Ishikawa (cell line): ENCODE data around the gene ZZZ3.

Experiments
- CEBPB ChIP-seq: IDR thresholded peaks from 2 replicates; pipeline ENCODE4 v1.6.1; 2012
- CREB1 ChIP-seq: IDR thresholded peaks from 2 replicates; pipeline ENCODE4 v1.6.1; 2012; ENCODE audit warnings: low read depth
- EGR1 ChIP-seq: IDR thresholded peaks from 2 replicates; pipeline ENCODE4 v1.6.1; 2012
- EP300 ChIP-seq: IDR thresholded peaks from 2 replicates; pipeline ENCODE4 v1.6.1; 2012; ENCODE audit warnings: borderline replicate concordance
- FOXM1 ChIP-seq: IDR thresholded peaks from 2 replicates; pipeline ENCODE4 v1.6.1; 2012; ENCODE audit warnings: low read depth, borderline replicate concordance
- NFIC ChIP-seq: IDR thresholded peaks from 2 replicates; pipeline ENCODE4 v1.6.1; 2012
- RAD21 ChIP-seq: IDR thresholded peaks from 2 replicates; pipeline ENCODE4 v1.6.1; 2012; ENCODE audit warnings: low read depth
- REST ChIP-seq: IDR thresholded peaks from 2 replicates; pipeline ENCODE4 v1.6.1; 2012; ENCODE audit warnings: low read depth, mild to moderate bottlenecking
- TAF1 ChIP-seq: IDR thresholded peaks from 2 replicates; pipeline ENCODE4 v1.6.1; 2012; ENCODE audit warnings: low read depth, mild to moderate bottlenecking
- TCF12 ChIP-seq: IDR thresholded peaks from 2 replicates; pipeline ENCODE4 v1.6.1; 2012; ENCODE audit warnings: low read depth
- TEAD4 ChIP-seq: IDR thresholded peaks from 2 replicates; pipeline ENCODE4 v1.6.1; 2012
- YY1 ChIP-seq: IDR thresholded peaks from 2 replicates; pipeline ENCODE4 v1.6.1; 2012; ENCODE audit warnings: low read depth
- ZBTB7A ChIP-seq: IDR thresholded peaks from 2 replicates; pipeline ENCODE4 v1.6.1; 2012; ENCODE audit warnings: low read depth
- TF ChIP-seq, protein P1 (sequence below): IDR thresholded peaks from 2 replicates; pipeline ENCODE4 v1.6.1; 2012
- TF ChIP-seq, protein P2 (sequence below): IDR thresholded peaks from 2 replicates; pipeline ENCODE4 v1.6.1; 2012

The ZZZ3 gene

DNA sequence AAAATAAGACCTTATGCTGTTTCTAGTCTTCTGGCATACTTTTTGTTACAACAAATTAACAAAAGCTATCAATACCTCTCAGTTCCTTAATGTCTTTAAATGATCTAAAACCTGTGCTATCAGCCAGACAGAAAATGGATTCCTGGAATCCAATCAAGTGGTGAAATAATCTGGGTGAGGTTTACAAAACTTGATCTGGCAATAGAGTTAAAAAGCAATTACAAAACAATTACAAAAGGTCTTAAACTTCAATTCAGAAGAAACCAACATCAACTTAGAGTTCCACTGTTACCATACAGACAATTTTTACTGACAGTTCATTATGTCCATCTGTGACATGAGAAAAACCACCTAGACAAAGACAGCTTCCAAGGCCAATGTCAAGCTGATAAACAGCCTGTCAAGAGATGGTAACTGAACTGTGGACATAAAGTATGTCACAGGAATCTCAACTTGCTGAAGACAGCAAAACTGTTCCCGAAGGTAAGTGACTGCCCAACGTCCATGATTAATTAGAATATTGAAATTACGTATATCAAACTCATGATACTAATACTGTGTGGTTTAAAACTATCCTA lies 17.4 kb downstream of the ZZZ3 start:
- no peak for TF ChIP-seq RAD21
- no peak for TF ChIP-seq FOXM1
- TF ChIP-seq NFIC = no peak
- TF ChIP-seq CREB1 = no peak
- no peak for TF ChIP-seq CEBPB

GRCh38 chr1:77661696-77662095 lies 20.8 kb downstream of the ZZZ3 start:
- TF ChIP-seq TEAD4 = no peak
- TF ChIP-seq EP300 = no peak
- no peak for TF ChIP-seq CREB1
- no peak for TF ChIP-seq RAD21
- TF ChIP-seq TAF1 = no peak
- TF ChIP-seq, protein P1, sequence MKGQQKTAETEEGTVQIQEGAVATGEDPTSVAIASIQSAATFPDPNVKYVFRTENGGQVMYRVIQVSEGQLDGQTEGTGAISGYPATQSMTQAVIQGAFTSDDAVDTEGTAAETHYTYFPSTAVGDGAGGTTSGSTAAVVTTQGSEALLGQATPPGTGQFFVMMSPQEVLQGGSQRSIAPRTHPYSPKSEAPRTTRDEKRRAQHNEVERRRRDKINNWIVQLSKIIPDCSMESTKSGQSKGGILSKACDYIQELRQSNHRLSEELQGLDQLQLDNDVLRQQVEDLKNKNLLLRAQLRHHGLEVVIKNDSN = no peak
- no peak for TF ChIP-seq ZBTB7A
- TF ChIP-seq EGR1 = no peak
- TF ChIP-seq YY1 = no peak
- TF ChIP-seq FOXM1 = no peak
- no peak for TF ChIP-seq TCF12
- TF ChIP-seq CEBPB = no peak
- TF ChIP-seq NFIC = no peak
- TF ChIP-seq, protein P2, sequence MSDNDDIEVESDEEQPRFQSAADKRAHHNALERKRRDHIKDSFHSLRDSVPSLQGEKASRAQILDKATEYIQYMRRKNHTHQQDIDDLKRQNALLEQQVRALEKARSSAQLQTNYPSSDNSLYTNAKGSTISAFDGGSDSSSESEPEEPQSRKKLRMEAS = no peak
- no peak for TF ChIP-seq REST

- TF ChIP-seq EP300 (no peak), REST (no peak), CREB1 (no peak), FOXM1 (no peak), TCF12 (no peak), YY1 (no peak), ZBTB7A (no peak), NFIC (no peak), EGR1 (no peak), RAD21 (no peak), TAF1 (no peak), CEBPB (no peak)
- TF ChIP-seq, protein P1 = no peak
- TF ChIP-seq, protein P2 = no peak
These were observed 22.4 kb downstream of the ZZZ3 start for GRCh38 chr1:77659879-77660593.

DNA sequence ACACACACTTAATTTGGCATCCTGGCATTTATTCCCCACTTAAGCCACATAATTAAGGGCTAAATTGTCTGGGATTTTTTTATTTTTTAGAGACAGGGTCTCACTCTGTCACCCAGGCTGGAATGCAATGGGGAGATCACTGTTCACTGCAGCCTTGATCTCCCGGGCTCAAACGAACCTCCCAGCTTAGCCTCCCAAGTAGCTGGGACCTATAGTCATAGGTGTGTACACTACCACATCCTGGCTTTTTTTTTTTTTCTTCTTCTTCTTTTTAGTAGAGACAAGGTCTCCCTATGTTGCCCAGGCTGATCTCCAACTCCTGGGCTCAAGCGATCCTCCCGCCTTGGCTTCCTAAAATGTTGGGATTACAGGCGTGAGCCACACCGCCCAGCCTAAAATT lies 24.2 kb downstream of the ZZZ3 start:
- TF ChIP-seq EP300 (no peak), CREB1 (no peak)

GRCh38 chr1:77655431-77655974 lies 27.0 kb downstream of the ZZZ3 start:
- TF ChIP-seq RAD21 (no peak), FOXM1 (no peak), EP300 (no peak), TAF1 (no peak), NFIC (no peak), ZBTB7A (no peak), EGR1 (no peak), YY1 (no peak), REST (no peak)
- TF ChIP-seq, protein P2 = no peak
